Right lobe of liver (tissue), 4 donors: ENCODE results near the gene SCNN1B.

Experiments
- POLR2A ChIP-seq: fragments of 450-650 bp; IDR thresholded peaks from one replicate; pipeline ENCODE4 v1.6.1; 2017; ENCODE audit warnings: antibody characterized with exemption, mild to moderate bottlenecking
- TF ChIP-seq, protein P1 (sequence below), 4 donors: fragments of 200-600 bp in 3 of 4; fragments of 450-650 bp in 1 of 4; IDR thresholded peaks; one replicate each; pipeline versions ENCODE4 v1.5.1 to v1.8.0; 2016 to 2022; ENCODE audit warnings: antibody characterized with exemption in 4 of 4, mild to moderate bottlenecking in 2 of 4
- donor health status: DM: no; HTN: no; CAD: no.
- donor health status: DM: no; HTN: no; CAD: no.
- donor health status: DM: no; HTN: yes; CAD: no.

DNA sequence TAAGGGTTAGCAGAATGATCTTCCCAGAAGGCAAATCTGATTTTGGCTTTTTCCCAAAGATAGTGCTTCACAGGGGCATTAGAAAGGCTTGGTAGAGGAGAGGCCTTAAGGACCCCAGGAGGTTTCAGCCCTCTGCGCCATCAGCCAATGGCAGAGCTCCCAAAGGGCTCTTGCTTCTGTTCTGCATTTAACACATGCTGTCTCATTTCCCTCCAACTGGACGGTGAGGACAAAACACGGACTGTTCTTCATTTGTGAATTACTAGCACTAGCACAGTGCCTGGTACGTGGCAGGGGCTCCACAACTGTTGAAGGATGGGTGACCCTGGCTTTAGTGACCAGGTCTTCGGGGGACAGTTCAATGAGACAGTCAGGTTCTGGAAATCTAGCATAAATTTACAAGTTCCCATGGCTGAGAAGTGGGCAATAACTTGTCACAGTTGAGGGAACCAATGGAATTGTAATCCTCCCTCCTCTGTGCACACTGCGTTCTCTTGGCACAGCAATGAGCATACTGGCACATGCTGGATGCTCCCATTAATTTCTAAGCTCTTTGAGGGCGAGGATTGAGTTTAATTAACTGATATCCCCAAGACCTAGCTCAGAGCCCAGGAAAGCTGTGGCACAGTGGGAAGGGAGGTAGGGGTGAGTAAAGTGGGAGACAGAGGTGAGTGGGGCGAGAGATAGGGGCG, 105.5 kb downstream of the SCNN1B start:
- TF ChIP-seq POLR2A, result no peak
- TF ChIP-seq, protein P1, sequence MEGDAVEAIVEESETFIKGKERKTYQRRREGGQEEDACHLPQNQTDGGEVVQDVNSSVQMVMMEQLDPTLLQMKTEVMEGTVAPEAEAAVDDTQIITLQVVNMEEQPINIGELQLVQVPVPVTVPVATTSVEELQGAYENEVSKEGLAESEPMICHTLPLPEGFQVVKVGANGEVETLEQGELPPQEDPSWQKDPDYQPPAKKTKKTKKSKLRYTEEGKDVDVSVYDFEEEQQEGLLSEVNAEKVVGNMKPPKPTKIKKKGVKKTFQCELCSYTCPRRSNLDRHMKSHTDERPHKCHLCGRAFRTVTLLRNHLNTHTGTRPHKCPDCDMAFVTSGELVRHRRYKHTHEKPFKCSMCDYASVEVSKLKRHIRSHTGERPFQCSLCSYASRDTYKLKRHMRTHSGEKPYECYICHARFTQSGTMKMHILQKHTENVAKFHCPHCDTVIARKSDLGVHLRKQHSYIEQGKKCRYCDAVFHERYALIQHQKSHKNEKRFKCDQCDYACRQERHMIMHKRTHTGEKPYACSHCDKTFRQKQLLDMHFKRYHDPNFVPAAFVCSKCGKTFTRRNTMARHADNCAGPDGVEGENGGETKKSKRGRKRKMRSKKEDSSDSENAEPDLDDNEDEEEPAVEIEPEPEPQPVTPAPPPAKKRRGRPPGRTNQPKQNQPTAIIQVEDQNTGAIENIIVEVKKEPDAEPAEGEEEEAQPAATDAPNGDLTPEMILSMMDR (IDR thresholded peaks at IDR 0.05), result no peak
